KMS-11 (cell line): Measurements from ENCODE around the gene PGBD5.

ENCODE experiments used
- H2AFZ ChIP-seq: fragments of 200-600 bp; sonication (generic); 2 replicates; pipeline ENCODE4 v1.6.1; 2016; ENCODE audit warnings: antibody characterized with exemption, mixed run types, low read depth
- H3K27ac ChIP-seq: fragments of 200-600 bp; sonication (generic); 2 replicates; pipeline ENCODE4 v1.6.1; 2016; ENCODE audit warnings: mild to moderate bottlenecking, mixed run types
- H3K27me3 ChIP-seq: fragments of 200-600 bp; sonication (generic); 2 replicates; pipeline ENCODE4 v1.6.1; 2017; ENCODE audit warnings: mild to moderate bottlenecking, low read depth, mixed run types, moderate library complexity; ENCODE audit not compliant: insufficient read depth
- H3K36me3 ChIP-seq: fragments of 200-600 bp; sonication (generic); 2 replicates; pipeline ENCODE4 v1.6.1; 2017; ENCODE audit warnings: mild to moderate bottlenecking, mixed run types; ENCODE audit not compliant: insufficient read depth
- H3K4me1 ChIP-seq: fragments of 200-600 bp; sonication (generic); 2 replicates; pipeline ENCODE4 v1.6.1; 2016; ENCODE audit warnings: mild to moderate bottlenecking, low read depth, mixed run types; ENCODE audit not compliant: poor library complexity, severe bottlenecking
- H3K4me2 ChIP-seq: fragments of 200-600 bp; sonication (generic); 2 replicates; pipeline ENCODE4 v1.7.0; 2016; ENCODE audit warnings: mild to moderate bottlenecking, mixed run types
- H3K4me3 ChIP-seq: fragments of 200-600 bp; sonication (generic); IDR thresholded peaks from 2 replicates; pipeline ENCODE4 v1.6.1; 2017; ENCODE audit warnings: low read depth, low read length, mixed read lengths; ENCODE audit not compliant: insufficient read depth
- H3K79me2 ChIP-seq: fragments of 200-600 bp; sonication (generic); 2 replicates; pipeline ENCODE4 v1.6.1; 2016; ENCODE audit warnings: low read depth, mixed run types; ENCODE audit not compliant: insufficient read depth
- H3K9ac ChIP-seq: fragments of 200-600 bp; sonication (generic); 2 replicates; pipeline ENCODE4 v1.6.1; 2016; ENCODE audit warnings: mild to moderate bottlenecking, mixed run types
- H4K20me1 ChIP-seq: fragments of 200-600 bp; sonication (generic); 2 replicates; pipeline ENCODE4 v1.6.1; 2016; ENCODE audit warnings: mild to moderate bottlenecking, mixed run types; ENCODE audit not compliant: insufficient read depth
- CTCF ChIP-seq: fragments of 200-600 bp; sonication (generic); conservative IDR thresholded peaks from 2 replicates; pipeline ENCODE4 v1.6.1; 2017; ENCODE audit warnings: low read depth, mild to moderate bottlenecking, antibody characterized with exemption, low read length, moderate library complexity, mixed read lengths

PGBD5 gene

GRCh38 chr1:230345139-230345885 is 80.8 kb downstream of the PGBD5 start:
- H3K27ac ChIP-seq = no peak overlapping the region
- H3K36me3 ChIP-seq = no peaks in the 10 kb centered on the region
- TF ChIP-seq CTCF = no peak
- H3K9ac ChIP-seq = no peak overlapping the region
- no peak overlapping the region for H3K4me3 ChIP-seq
- H3K79me2 ChIP-seq = no peaks in the 10 kb centered on the region
- H3K4me2 ChIP-seq = no peak overlapping the region
- H4K20me1 ChIP-seq = no peaks in the 10 kb centered on the region
- no peaks in the 10 kb centered on the region for H3K27me3 ChIP-seq
- H3K4me1 ChIP-seq = no peaks in the 10 kb centered on the region
- H2AFZ ChIP-seq = no peak overlapping the region

- Histone ChIP-seq H3K27ac (no peak overlapping the region), H3K9ac (no peak overlapping the region), H3K4me2 (no peak overlapping the region), H3K4me1 (no peaks in the 10 kb centered on the region), H3K27me3 (no peaks in the 10 kb centered on the region), H3K4me3 (no peak overlapping the region), H3K36me3 (no peaks in the 10 kb centered on the region), H3K79me2 (no peaks in the 10 kb centered on the region), H2AFZ (no peak overlapping the region), H4K20me1 (no peaks in the 10 kb centered on the region)
- TF ChIP-seq CTCF = no peak
Observed at GRCh38 chr1:230342699-230343098, 83.4 kb downstream of the PGBD5 start.

- H3K79me2 ChIP-seq = no peaks in the 10 kb centered on the region
- H3K9ac ChIP-seq = no peak overlapping the region
- H2AFZ ChIP-seq = no peak overlapping the region
- H4K20me1 ChIP-seq = no peaks in the 10 kb centered on the region
- H3K4me3 ChIP-seq = no peak overlapping the region
- no peaks in the 10 kb centered on the region for H3K27me3 ChIP-seq
- H3K4me2 ChIP-seq = no peak overlapping the region
- H3K27ac ChIP-seq = no peak overlapping the region
- no peaks in the 10 kb centered on the region for H3K4me1 ChIP-seq
- TF ChIP-seq CTCF = no peak
- H3K36me3 ChIP-seq = no peaks in the 10 kb centered on the region
Observed at GRCh38 chr1:230342019-230342418, 84.1 kb downstream of the PGBD5 start.

GRCh38 chr1:230341162-230341546 is 85.0 kb downstream of the PGBD5 start:
- TF ChIP-seq CTCF = no peak
- Histone ChIP-seq H2AFZ (no peak overlapping the region), H3K9ac (no peak overlapping the region), H3K4me2 (no peak overlapping the region), H4K20me1 (no peaks in the 10 kb centered on the region), H3K36me3 (no peaks in the 10 kb centered on the region), H3K79me2 (no peaks in the 10 kb centered on the region), H3K27ac (no peak overlapping the region), H3K4me1 (no peaks in the 10 kb centered on the region), H3K4me3 (no peak overlapping the region), H3K27me3 (no peaks in the 10 kb centered on the region)
